Mammary epithelial cell (primary cell): ENCODE measurements around the gene GM2A.

ENCODE experiments used
- EZH2 ChIP-seq: IDR thresholded peaks from 2 replicates; pipeline ENCODE4 v1.6.1; 2012; ENCODE audit warnings: low read length, inconsistent platforms, borderline replicate concordance
- TF ChIP-seq, protein P1 (sequence below), 2 donors: IDR thresholded peaks in 1 of 2; conservative IDR thresholded peaks in 1 of 2; 2 replicates each; pipeline ENCODE4 v1.5.1; 2011 to 2012; ENCODE audit warnings: inconsistent platforms in 2 of 2, low read length in 2 of 2, mild to moderate bottlenecking in 2 of 2, control low read depth in 1 of 2, low read depth in 1 of 2; ENCODE audit not compliant: insufficient read depth in 1 of 2; ENCODE audit errors: extremely low read depth in 1 of 2

DNA sequence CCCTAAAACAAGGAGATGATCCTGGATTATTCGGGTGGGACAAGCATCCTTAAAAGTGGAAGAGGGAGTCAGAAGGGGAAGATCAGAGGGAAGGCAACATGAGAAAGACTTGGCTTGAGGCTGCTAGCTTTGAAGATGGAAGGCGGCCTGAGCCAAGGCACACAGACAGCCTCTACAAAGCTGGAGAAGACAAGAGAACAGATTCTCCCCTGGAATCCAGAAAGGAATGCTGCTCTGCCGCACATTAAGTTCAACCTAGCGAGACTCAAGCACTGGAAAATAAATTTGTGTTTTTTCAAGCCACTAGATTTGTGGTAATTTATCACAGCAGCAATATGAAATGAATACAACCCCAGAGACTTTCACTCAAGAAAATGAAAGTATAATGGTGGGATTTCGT is 32.7 kb downstream of the GM2A start:
- TF ChIP-seq, protein P1, sequence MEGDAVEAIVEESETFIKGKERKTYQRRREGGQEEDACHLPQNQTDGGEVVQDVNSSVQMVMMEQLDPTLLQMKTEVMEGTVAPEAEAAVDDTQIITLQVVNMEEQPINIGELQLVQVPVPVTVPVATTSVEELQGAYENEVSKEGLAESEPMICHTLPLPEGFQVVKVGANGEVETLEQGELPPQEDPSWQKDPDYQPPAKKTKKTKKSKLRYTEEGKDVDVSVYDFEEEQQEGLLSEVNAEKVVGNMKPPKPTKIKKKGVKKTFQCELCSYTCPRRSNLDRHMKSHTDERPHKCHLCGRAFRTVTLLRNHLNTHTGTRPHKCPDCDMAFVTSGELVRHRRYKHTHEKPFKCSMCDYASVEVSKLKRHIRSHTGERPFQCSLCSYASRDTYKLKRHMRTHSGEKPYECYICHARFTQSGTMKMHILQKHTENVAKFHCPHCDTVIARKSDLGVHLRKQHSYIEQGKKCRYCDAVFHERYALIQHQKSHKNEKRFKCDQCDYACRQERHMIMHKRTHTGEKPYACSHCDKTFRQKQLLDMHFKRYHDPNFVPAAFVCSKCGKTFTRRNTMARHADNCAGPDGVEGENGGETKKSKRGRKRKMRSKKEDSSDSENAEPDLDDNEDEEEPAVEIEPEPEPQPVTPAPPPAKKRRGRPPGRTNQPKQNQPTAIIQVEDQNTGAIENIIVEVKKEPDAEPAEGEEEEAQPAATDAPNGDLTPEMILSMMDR (conservative IDR thresholded peaks at IDR 0.05 in 1 of 2, IDR thresholded peaks at IDR 0.05 in 1 of 2; ENCODE audit: extremely low read depth in 1 of 2, insufficient read depth in 1 of 2, low read depth in 1 of 2, low read length in 2 of 2): no peak
- no peak for TF ChIP-seq EZH2
